Fibroblast of skin of scalp (primary cell): Measurements from ENCODE around the gene RNF212.

Experiments
- DNase-seq: peaks from one replicate; pipeline ENCODE4 v3.0.0-alpha.2; 2013

Gene RNF212

DNA sequence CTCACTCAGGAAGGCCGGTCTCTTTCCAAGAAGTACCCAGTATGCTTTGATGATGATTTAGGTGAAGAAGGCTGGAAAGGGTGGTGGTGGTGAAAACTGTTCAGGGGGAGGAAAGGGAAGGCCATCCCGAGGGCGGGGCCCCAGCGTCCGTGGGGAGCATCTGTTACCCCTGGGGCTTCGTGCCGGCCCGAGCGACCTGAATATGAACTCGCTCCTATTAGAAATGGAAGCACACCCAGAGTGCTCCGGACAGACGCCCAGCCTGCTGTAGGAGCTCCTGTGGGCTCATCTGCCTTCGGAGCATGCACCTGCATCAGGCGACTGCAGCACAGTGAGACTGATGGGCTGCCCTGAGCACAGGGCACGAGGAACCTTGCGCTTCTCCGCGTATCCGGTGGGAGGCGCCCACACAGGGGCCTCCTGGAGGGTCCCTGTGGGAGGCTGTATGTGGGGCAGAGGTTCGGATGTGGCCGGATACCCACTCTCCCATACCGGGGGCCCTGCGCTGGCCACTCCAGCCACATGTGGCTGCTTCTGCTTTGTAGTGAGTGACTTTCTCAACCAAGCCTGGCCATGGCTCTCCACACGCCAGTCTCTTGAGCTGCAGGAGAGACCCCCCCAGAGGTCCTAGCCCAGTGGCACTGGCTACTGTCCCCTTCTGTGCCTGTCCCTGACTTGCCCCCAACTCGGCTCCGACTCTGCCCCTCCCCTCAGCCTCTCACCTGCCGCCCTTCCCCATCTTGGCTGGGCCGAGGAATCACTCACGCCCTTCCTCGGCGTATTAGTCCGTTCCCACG is 65.2 kb downstream of the RNF212 start:
- DNase-seq: no peak

DNA sequence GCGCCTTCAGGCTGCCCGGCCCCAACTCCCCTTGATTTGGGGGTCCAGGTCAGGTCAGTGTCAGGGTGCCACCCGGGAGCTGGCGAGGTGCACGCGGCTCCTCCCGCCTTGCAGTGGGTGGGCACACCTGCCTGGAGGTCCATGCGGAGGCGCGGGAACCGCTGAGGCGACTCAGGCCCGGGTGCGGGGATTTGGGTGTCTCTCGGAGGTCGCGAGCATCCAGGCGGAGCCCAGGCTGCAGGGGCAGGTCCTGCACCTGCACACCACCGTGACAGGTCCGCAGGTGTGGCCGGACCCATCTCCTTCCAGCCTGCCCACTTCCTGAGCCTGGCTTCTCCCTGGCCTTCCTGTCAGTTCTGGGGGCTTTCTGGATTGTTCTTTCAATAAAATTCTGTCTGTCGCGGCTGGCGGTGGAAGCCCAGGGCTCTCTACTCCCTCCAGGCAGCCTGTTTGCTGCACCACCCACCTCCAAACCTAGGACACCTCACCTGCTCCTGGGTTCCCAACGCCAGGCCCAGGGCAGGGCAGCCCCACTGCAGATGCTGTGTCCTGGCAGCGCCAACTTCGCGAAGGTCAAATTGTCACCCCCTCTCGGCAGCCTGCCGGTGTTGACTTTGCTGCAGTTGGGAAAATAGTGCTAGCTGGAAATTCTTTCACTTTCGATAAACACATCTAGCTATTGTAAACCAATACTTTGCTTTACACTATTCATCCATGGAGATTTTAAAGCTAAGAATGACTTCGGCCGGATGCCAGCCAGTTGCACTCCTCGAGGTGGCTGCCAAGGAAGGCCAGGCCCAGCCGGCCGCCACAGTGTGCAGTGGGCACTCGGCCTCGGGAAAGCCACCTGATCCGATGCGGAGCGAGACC is 66.0 kb downstream of the RNF212 start:
- no peak for DNase-seq

DNA sequence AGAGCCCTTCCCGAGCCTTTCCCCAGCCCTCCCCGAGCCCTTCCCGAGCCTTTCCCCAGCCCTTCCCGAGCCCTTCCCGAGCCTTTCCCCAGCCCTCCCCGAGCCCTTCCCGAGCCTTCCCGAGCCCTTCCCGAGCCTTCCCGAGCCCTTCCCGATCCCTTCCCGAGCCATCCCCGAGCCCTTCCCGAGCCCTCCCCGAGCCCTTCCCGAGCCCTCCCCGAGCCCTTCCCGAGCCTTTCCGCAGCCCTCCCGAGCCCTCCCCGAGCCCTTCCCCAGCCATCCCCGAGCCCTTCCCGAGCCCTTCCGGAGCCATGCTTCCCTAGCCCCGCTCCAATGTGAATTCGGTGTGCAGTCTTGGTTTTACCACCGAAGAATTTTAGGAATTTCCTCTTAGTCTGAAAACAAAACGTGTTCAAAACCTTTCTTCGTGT is 66.8 kb downstream of the RNF212 start:
- DNase-seq: peak; percentile 85

DNA sequence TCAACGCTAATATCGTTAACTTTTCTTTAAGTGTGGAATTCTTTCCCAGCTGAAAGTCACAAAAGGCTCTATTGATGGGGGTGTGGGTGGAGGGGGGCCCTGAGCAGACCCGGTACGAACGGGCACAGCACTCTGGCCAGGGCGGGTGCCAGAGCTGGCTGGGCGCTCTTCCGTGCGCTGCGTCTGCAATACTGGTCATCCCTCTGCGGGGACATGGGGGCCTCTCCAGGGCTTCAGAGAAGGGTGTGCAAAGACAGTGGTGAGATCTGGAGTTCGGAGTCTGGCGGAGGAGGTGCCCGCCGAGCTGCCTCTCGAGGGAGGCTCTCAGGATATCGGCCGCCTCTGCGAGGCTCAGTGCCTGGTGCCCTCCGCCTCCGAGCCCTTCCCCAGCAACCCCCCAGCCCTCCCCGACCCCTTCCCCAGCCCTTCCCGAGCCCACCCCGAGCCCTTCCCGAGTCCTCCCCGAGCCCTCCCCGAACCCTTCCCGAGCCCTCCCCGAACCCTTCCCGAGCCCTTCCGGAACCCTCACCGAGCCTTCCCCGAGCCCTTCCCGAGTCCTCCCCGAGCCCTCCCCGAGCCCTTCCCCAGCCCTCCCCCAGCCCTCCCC is 67.7 kb downstream of the RNF212 start:
- DNase-seq: no peak

DNA sequence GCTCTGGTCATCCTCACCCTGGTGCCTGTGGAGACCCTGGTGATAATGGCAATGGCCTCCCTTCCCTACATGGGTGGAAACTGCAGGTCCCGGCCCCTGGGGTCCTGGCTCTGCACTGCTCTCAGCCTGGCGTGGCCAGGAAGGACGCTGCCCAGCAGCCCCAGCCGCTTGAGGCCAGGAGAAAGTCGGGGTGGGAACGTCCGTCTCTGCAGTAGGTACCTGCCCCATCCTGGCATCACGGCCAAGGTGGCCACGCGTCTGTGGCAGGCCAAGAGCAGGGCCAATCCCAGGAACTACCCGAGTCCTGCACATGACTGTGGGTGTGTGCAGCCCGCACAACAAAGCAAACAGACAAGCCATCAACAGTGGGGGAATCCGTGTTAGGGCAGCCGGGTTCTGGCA is 68.2 kb downstream of the RNF212 start:
- DNase-seq: no peak

DNA sequence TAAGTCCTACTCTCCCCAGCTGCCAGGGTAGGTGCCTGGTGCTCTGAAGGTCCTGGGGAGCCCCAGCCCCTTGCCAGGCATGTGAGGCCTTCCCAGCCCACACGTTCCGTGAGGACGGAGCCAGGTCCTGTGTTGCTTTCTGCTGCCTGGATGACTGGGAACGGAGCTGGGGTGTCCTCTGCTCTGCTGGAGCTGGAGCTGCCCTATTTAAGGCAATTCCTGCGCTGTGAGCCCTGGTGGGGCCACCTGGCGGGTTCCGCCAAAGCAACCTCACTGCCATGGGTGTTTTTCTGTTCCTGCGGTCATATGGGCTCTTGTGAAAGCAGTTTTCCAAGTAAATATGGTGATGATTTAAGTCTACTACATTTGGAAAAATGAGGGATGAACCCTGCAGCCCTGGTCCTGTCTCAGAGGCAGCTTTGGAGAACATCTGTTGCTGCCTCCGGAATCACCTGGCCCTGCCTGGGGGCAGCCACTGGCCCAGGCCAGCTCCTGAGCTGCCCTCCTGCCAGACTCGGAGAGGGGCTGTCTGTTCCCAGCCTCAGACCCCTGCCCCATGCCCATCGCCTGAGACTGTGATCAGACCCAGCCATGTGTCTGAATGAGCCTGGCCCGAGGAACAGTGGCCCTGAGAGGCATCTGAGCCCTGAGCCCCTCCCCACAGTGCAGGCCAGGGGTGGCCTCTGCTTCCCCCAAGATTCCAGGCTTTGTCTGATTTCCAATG is 68.7 kb downstream of the RNF212 start:
- no peak for DNase-seq

DNA sequence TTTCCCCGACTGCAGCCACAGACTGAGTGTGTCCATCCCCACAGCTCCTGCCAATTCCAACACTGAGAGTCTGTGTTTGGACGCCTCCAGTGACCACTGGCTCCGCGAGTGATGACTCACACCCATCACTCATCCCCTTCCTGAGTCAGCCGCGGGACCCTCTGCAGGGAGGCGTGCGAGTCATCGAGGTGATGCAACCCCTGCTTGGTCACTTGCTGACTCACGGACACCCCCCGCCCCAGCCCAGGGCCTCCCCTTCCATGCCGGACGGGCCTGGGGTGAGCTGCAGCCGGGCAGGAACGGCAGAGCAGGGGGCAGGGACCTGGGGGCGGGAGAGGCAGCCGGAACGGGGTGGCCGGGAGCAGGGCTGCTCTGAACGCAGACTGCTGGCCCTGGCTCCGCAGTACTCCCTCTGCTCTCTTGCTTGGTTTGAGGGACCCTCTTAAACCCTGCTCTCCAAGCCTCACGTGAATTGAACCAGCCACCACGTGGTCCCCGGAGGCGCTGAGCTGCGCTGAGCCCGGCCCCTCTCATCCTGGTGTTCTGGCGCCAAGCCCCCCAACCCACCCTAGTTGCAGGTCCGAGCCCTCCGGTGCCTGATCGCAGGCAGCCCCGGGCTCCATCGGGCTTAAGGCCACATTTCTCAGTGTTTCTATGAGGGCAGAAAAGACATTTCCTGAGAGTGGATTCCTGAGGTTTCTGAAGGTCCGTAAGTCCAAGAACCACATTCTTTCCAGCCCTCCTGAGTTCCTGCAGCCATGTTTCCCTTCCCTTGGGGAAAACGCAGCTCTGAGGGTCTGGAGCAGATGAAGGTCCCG is 69.5 kb downstream of the RNF212 start:
- DNase-seq: peak; percentile 99

DNA sequence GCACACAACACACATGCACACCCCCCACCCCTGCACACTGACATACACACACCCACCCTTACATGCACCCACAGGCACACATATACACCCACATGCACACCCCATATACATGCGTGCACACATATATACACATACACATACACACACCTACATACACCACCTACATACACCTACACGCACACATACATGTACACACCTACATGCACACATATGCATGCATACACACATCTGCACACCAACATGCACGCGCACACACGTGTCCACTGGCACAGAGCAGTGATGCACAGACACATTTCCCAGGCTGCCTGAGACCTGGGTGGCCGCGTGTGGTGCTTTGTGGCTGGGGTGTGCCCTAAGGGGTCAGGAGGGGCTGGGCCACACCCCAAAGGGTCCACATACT is 70.2 kb downstream of the RNF212 start:
- DNase-seq: no peak

DNA sequence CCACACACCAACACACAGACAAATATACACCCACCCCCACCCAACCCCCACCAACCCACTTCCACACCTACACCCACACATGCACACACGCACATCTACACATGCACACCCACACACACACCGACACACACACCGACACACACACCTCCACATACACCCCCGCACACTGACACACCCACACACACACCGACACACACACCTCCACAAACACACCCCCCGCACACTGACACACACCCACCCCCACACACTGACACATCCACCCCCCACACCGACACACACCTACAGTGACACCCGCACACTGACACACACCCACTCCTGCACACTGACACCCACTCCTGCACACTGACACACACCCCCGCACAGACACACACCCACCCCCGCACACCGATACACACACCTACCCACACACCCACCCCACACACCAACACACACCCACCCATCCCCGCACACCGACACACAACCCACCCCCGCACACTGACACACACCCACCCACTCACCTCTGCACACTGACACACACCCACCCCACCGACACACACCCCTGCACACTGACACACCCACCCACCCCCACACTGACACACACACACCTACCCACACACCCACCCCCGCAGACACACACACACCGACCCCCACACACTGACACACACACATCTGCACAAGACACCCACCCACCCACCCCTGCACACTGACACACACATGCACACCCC is 70.9 kb downstream of the RNF212 start:
- DNase-seq: no peak

DNA sequence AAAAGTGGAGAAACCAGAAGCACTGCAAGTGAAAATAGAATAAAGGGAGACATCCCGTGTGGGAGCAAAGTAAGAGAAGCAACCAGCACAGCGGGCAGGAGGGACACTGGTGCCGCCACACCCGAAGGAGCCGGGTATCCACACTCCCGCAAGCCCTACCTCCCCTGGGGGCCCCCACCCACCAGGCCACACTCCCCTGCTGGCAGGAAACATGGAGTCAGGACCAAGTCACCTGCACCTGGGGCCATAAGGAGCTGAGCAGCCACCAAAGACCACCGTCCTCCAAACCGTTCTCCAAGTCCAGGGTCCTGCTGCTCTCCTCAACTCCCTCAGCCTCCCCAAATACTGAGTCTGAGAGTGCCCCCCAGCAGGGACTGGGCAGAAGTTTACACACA is 71.4 kb downstream of the RNF212 start:
- no peak for DNase-seq

DNA sequence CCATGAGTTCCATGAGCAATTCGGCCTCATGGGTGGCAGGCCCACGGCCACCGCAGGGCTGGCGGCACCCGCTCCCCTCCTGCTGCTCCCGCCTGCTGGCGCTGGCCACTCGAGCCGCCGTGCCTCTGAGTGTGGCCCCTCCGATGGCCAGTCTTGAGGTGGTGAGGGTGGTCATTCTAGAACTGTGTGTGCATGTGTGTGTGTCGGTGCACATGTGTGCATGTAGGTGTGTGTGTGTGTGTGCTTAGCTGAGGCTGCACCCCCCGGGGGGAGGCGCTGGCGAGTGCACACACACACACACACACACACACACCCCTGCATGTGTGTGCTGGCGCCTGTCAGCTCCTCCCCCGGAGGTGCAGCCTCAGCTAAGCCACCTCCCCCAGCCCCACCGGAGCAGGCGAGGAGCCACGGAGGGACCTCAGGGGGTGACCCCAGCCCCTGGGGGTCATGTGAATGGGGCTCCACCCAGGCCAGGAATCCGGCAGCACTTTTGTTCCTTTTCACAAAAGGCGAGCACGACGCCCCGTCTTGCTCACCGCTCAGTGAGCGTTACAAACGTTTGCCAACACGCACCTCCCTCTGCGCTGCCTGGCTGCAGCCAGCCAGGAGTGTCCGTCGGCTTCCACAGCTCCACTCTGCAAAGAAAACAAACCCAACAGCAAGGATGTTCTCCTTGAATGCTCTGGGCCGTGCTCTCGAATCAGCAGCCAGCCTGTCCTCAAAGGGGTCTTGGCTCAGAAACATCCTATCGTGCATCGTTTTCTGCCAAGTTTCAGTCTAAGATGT is 72.0 kb downstream of the RNF212 start:
- DNase-seq: peak; percentile 64

DNA sequence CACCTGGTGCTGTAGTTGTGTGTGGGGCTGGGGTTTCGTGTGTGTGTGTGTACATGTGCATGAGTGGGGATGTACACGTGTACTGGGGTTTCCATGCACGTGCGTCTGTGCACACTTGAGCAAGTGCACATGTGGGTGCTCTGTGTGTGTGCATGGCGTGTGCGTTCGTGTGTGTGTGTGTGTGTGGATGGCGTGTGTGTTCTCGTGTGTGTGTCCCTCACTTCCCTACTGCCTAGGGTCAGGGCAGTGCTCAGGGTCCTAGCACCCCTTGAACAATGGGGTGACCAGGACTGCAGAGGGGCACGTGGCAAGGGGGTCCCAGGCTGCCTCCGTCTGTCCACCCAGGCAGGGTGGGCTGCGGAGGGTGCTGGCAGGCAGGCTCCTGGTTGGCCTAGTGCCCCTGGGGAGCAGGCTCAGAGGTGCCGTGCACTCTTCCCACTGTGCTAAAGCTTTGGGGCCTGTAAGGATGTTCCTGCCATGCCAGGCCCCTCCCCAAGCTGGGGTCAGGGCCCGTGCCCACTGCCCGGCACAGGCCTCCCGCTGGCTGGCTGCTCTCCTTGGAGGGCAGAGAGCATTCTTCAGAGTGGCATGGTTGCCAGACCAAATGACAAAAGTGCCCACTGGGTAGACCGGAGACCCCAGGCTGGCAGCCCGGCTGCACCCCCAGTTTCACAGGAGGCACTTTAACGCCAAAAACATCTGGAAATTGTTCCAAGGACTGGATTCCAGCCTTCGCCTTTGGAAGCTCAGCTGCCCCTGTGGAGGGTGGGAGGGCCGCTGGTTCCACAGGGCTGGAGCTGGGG is 72.8 kb downstream of the RNF212 start:
- no peak for DNase-seq

DNA sequence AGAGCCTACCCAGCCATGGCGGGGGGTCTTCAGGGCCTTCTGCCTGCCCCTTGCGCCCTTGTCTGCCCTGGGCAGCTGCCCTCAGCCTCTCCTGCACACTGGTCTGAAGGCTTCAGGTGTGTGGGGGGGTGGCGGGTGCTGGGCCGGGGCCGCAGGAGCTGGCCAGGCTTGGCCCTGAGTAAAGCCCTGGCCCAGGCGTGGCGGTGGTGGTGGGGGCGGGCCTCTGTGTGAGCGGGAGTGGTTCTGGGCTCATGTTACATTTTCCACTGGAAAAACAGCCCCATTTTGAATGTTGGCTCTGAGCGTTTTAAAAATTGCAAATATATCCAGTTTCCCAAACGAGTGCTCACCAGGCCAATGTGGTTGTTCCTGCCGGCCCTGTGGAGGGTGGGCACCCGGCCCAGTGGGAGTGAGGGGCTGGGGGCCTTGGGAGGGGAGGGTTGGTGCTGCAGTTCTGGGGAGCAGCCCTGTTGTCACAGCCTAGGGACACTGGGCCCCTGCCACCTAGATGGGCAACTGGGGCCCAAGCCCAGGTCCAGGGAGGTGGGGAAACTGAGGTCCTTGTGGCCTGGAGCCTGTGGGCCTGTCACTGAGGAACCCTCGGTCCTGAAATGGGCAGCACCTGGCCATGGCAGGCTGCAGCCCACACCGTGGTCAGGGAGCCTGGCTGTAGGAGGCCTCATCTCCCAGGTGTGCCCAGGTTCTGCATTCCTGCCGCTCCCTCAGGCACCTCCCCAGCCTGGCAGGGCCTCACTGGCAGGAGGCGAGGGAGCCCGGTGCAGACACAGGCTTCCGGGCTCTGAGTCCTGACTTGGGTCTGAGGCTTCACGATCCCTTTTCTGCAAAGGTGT is 73.6 kb downstream of the RNF212 start:
- peak; percentile 65 for DNase-seq

DNA sequence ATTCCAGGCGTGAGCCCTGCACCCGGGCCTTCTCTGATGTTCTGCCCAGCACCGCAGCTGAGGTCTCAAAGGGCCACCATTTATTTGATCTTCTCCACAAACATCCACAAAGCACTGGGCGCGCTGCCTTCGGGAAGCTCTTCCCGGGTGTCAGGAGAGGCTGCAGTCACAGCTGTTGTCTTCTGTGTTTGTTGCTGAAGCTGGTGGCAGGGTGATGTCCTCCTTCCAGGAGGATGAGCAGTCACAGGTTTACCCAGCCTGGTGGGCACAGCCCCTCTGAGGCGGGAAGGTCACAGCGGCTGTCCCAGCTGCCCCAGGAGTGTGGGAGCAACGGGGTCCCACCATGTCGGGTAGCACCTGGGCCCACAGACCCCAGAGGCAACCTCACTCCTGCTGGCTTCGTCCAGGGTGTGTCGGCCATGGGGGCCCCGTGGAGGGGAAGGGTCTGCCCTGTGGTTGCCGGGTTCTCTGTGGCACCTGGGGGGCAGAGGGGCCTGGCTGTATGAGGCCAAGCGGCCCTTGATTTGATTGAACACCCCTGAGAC is 74.3 kb downstream of the RNF212 start:
- no peak for DNase-seq

DNA sequence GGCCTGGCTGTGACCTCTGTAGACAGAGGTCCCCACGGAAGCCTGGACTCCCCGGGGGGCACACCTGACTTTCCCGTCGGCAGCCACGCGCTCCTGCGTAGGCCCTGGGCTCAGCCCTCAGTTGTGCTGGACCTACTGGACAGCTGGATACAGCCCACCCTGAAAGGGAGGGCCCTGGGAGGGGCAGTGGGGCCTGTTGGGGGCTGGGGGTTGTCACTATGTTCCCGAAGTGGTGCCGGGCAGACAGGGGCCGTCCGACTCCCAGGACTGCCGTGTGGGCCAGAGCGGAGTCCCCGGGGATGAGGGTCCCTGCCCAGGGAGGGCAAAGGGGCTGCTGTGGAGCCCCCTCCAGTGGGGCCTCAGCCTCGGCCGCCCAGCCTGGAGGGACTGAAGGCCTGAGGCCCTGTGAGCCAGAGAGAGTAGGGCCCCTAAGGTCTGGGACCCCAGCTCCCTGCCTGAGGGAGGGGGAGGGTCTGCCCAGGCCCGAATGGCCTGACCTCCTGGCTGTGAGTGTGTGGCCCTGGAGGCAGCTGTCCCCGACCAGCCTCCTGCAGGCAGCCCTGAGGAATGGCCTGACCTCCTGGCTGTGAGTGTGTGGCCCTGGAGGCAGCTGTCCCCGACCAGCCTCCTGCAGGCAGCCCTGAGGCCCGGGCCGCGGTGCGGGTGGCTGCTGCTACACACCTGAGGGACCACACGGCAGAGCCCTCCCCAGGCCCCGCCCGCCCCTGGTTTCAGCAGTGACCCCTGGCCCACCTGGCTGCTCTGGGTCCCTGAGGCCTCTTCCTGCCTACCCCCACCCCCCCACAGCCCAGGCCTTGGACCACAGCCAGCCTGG is 76.2 kb downstream of the RNF212 start:
- no peak for DNase-seq

DNA sequence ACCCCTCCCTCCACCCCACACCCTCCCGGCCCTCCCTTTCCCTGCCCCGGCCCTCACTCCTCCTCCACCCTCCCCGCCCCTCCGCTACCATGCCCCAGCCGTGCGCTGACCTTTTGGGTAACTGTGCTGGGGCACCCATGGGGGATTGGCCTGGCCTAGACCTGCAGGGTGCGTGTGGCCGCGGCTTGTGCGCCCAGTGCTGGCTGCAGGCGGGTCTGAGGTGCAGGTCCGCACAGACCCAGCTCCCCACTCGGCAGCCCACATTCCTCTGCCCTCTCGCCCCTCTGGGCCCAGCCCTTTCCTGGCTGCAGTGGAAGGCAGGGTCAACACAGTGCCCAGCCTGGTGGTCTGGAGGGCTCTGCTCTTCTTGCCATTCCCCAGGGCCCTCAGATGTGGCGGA is 77.3 kb downstream of the RNF212 start:
- DNase-seq: no peak

DNA sequence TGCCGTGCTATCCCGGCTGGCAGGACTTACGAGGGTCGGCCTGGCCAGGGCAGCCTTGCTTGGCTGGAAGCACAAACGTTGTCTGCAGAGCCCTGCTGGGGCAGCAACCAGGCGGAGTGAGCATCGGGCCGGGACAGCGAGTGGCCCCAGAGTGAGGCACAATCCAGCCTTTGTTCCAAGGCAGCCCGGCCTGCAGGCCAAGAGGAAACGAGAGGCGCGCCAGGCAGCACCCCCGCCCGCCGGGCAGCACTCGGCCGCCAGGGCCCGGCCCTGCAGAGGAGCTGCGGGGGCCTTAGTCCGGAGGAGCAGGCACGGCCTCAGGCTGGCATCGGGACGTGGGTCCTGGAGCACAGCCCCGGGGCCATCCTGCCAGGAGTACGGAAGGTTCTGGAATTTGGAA is 77.9 kb downstream of the RNF212 start:
- no peak for DNase-seq
